Neural cell (in vitro differentiated cells): ENCODE measurements around the gene PARD3B. TPM values are rescaled to one million over a fixed set of nuclear protein-coding genes. Genes with fewer than 3 reads are reported as not detected.

Source experiments
- H2AFZ ChIP-seq: fragments of 200-600, 300-800 bp; sonication (generic), shearing (Covaris generic); 2 replicates; pipeline ENCODE4 v1.6.0; 2014; ENCODE audit warnings: low read depth, mild to moderate bottlenecking, antibody characterized with exemption, low read length, moderate library complexity
- H3F3A ChIP-seq: fragments of 200-600 bp; shearing (Covaris generic); 2 replicates; pipeline ENCODE4 v1.6.1; 2016; ENCODE audit warnings: mild to moderate bottlenecking, moderate library complexity, mixed read lengths, antibody characterized with exemption, low read length; ENCODE audit not compliant: insufficient read depth, poor library complexity, severe bottlenecking
- H3K27ac ChIP-seq: fragments of 200-600, 300-800 bp; sonication (generic), shearing (Covaris generic); 2 replicates; pipeline ENCODE4 v1.5.1; 2014; ENCODE audit warnings: mild to moderate bottlenecking, low read length, moderate library complexity
- H3K27me3 ChIP-seq: fragments of 300-800, 200-600 bp; sonication (generic), shearing (Covaris generic); 2 replicates; pipeline ENCODE4 v1.6.0; 2014; ENCODE audit warnings: mild to moderate bottlenecking, low read depth, low read length, moderate library complexity; ENCODE audit not compliant: insufficient read depth
- H3K36me3 ChIP-seq: fragments of 300-800, 200-600 bp; sonication (generic), shearing (Covaris generic); 2 replicates; pipeline ENCODE4 v1.5.1; 2014; ENCODE audit warnings: mild to moderate bottlenecking, antibody characterized with exemption, low read length, moderate library complexity; ENCODE audit not compliant: insufficient read depth
- H3K4me2 ChIP-seq: fragments of 300-800, 200-600 bp; sonication (generic), shearing (Covaris generic); 2 replicates; pipeline ENCODE4 v1.6.0; 2014; ENCODE audit warnings: mild to moderate bottlenecking, low read length
- H3K4me3 ChIP-seq: fragments of 300-800, 200-600 bp; sonication (generic), shearing (Covaris generic); 2 replicates; pipeline ENCODE4 v1.5.1; 2014; ENCODE audit warnings: mild to moderate bottlenecking, low read length, moderate library complexity
- H3K79me2 ChIP-seq: fragments of 200-600 bp; shearing (Covaris generic); replicated peaks from 2 replicates; pipeline ENCODE4 v1.6.0; 2014; ENCODE audit warnings: mild to moderate bottlenecking, low read length, moderate library complexity; ENCODE audit not compliant: insufficient read depth
- H3K9ac ChIP-seq: fragments of 300-800, 200-600 bp; sonication (generic), shearing (Covaris generic); 2 replicates; pipeline ENCODE4 v1.6.1; 2016; ENCODE audit warnings: mild to moderate bottlenecking, low read length, mixed read lengths
- H3K9me2 ChIP-seq: fragments of 200-600 bp; shearing (Covaris generic); 2 replicates; pipeline ENCODE4 v1.6.1; 2016; ENCODE audit warnings: mild to moderate bottlenecking, low read length, mixed read lengths; ENCODE audit not compliant: insufficient read depth
- H3K9me3 ChIP-seq: fragments of 200-600, 300-800 bp; sonication (generic), shearing (Covaris generic); 2 replicates; pipeline ENCODE4 v1.6.1; 2016; ENCODE audit warnings: mild to moderate bottlenecking, mixed run types, low read length, moderate library complexity, mixed read lengths
- H4K20me1 ChIP-seq: fragments of 200-600 bp; shearing (Covaris generic); 2 replicates; pipeline ENCODE4 v1.6.1; 2016; ENCODE audit warnings: mild to moderate bottlenecking, mixed run types; ENCODE audit not compliant: insufficient read depth
- EP300 ChIP-seq: fragments of 450-650 bp; conservative IDR thresholded peaks from 2 replicates; pipeline ENCODE4 v1.6.1; 2014; ENCODE audit warnings: antibody characterized with exemption, mild to moderate bottlenecking, moderate library complexity; ENCODE audit not compliant: poor library complexity, severe bottlenecking
- EZH2 ChIP-seq: fragments of 200-600, 300-800 bp; shearing (Covaris generic), sonication (generic); IDR thresholded peaks from 2 replicates; pipeline ENCODE4 v1.6.1; 2014; ENCODE audit warnings: antibody characterized with exemption, low read length, borderline replicate concordance, mild to moderate bottlenecking; ENCODE audit not compliant: insufficient read depth, poor library complexity, severe bottlenecking
- MXI1 ChIP-seq: fragments of 450-650 bp; conservative IDR thresholded peaks from 2 replicates; pipeline ENCODE4 v1.6.1; 2014; ENCODE audit warnings: antibody characterized with exemption, mild to moderate bottlenecking; ENCODE audit not compliant: poor library complexity, severe bottlenecking
- POLR2AphosphoS5 ChIP-seq: IDR thresholded peaks from 2 replicates; pipeline ENCODE4 v1.6.1; 2012
- RAD21 ChIP-seq: fragments of 450-650 bp; conservative IDR thresholded peaks from 2 replicates; pipeline ENCODE4 v1.6.1; 2014; ENCODE audit warnings: antibody characterized with exemption, mild to moderate bottlenecking, moderate library complexity
- SMC3 ChIP-seq: fragments of 450-650 bp; conservative IDR thresholded peaks from 2 replicates; pipeline ENCODE4 v1.6.1; 2014; ENCODE audit warnings: antibody characterized with exemption, mild to moderate bottlenecking, moderate library complexity; ENCODE audit not compliant: poor library complexity
- TAF1 ChIP-seq: IDR thresholded peaks from 2 replicates; pipeline ENCODE4 v1.6.1; 2012; ENCODE audit warnings: low read depth
- polyA plus RNA-seq: library from polyadenylated mRNA; depleted of rRNA; stranded (reverse); fragments of >200 nt; gene quantifications from 2 replicates; pipeline ENCODE4 v1.2.3, GENCODE V29; 2014
- TF ChIP-seq, protein P1 (sequence below): IDR thresholded peaks from 2 replicates; pipeline ENCODE4 v1.6.1; 2012; ENCODE audit warnings: borderline replicate concordance
- TF ChIP-seq, protein P2 (sequence below): fragments of 450-650 bp; IDR thresholded peaks from 2 replicates; pipeline ENCODE4 v1.5.1; 2014; ENCODE audit warnings: antibody characterized with exemption, mild to moderate bottlenecking, moderate library complexity; ENCODE audit not compliant: poor library complexity, severe bottlenecking

PARD3B gene
- polyA plus RNA-seq, 1 donor from 2014 or later: 0.54 TPM

DNA sequence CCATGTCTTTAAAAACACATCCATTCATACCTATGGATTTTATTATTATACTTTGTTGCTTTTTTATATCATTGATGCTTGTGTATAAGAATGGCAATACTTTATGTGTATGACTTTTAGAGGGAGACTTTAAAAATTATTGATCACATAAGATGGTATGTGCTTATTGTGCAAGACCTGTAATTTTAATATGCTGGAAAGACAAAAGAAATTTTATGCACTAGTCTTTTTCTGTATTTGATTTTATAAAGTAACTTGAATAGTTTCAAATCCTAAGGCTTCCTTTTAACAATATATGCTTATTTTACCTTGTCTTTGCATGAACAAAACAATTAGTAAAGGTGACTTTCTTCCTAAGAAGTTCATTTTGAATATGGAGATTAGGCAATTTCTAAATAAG, 226.4 kb downstream of the PARD3B start:
- TF ChIP-seq MXI1 (no peak), EZH2 (no peak), EP300 (no peak), RAD21 (no peak)
- no peaks in the 10 kb centered on the region for H3K9me2 ChIP-seq
- H4K20me1 ChIP-seq: no peaks in the 10 kb centered on the region
- no peak overlapping the region for H3K27ac ChIP-seq
- no peaks in the 10 kb centered on the region for H3K9me3 ChIP-seq
- H3K36me3 ChIP-seq: no peaks in the 10 kb centered on the region
- no peak overlapping the region for H3K4me2 ChIP-seq
- no peaks in the 10 kb centered on the region for H3K79me2 ChIP-seq
- no peaks in the 10 kb centered on the region for H3K27me3 ChIP-seq
- no peaks in the 10 kb centered on the region for H3F3A ChIP-seq
- H2AFZ ChIP-seq: no peak overlapping the region
- no peak overlapping the region for H3K4me3 ChIP-seq
- no peak overlapping the region for H3K9ac ChIP-seq

DNA sequence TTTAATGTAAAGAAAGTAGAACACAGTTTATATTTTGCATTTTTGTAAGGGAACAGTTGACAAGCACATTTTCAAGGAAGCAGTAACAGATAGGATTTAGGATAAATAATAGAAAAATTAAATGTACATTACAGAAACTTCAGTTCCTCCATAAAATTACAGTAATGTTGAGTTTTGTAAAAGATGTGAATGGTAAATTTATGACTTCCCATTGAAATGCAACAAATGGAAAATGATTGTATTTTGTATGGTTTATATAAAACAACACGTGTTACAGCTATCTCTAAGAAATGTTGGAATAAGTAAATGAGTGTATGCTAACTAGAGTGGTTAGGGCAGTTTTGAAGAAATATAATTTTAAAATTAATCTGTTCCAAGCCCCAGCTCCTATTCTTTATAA, 227.3 kb downstream of the PARD3B start:
- TF ChIP-seq, protein P1, sequence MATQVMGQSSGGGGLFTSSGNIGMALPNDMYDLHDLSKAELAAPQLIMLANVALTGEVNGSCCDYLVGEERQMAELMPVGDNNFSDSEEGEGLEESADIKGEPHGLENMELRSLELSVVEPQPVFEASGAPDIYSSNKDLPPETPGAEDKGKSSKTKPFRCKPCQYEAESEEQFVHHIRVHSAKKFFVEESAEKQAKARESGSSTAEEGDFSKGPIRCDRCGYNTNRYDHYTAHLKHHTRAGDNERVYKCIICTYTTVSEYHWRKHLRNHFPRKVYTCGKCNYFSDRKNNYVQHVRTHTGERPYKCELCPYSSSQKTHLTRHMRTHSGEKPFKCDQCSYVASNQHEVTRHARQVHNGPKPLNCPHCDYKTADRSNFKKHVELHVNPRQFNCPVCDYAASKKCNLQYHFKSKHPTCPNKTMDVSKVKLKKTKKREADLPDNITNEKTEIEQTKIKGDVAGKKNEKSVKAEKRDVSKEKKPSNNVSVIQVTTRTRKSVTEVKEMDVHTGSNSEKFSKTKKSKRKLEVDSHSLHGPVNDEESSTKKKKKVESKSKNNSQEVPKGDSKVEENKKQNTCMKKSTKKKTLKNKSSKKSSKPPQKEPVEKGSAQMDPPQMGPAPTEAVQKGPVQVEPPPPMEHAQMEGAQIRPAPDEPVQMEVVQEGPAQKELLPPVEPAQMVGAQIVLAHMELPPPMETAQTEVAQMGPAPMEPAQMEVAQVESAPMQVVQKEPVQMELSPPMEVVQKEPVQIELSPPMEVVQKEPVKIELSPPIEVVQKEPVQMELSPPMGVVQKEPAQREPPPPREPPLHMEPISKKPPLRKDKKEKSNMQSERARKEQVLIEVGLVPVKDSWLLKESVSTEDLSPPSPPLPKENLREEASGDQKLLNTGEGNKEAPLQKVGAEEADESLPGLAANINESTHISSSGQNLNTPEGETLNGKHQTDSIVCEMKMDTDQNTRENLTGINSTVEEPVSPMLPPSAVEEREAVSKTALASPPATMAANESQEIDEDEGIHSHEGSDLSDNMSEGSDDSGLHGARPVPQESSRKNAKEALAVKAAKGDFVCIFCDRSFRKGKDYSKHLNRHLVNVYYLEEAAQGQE: no peak
- no peak for TF ChIP-seq EZH2
- TF ChIP-seq SMC3: no peak
- TF ChIP-seq MXI1: no peak
- TF ChIP-seq TAF1: no peak
- no peak overlapping the region for H3K4me3 ChIP-seq

DNA sequence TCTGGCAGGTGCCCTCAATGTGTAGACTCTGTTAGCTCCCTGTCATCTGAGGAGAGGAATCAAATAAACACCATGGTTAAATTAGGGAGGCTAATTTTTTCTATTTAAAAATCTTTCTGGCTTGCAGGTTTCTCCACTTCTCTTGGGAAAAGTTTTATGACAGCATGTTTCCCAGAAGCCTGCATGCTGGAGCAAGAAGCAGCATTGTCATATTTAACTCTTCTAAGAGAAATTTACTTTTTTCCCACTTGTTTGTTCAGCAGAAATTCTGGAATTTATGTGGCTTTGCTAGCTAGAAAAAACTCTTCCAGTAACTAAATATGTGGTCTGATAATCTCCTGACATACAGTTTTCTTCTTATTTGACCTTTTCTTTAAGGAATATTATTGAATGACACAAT, 230.5 kb downstream of the PARD3B start:
- Histone ChIP-seq H3K4me2 (no peak overlapping the region), H3K27me3 (no peaks in the 10 kb centered on the region), H4K20me1 (no peaks in the 10 kb centered on the region), H3K4me3 (no peak overlapping the region), H3K9me3 (no peaks in the 10 kb centered on the region), H3K36me3 (no peaks in the 10 kb centered on the region), H3K79me2 (no peaks in the 10 kb centered on the region), H3K9me2 (no peaks in the 10 kb centered on the region), H2AFZ (no peak overlapping the region), H3K9ac (no peak overlapping the region), H3K27ac (no peak overlapping the region), H3F3A (no peaks in the 10 kb centered on the region)
- TF ChIP-seq, protein P1: no peak
- TF ChIP-seq RAD21 (no peak), POLR2AphosphoS5 (no peak), TAF1 (no peak), EZH2 (no peak), MXI1 (no peak), EP300 (no peak), SMC3 (no peak)
- TF ChIP-seq, protein P2, sequence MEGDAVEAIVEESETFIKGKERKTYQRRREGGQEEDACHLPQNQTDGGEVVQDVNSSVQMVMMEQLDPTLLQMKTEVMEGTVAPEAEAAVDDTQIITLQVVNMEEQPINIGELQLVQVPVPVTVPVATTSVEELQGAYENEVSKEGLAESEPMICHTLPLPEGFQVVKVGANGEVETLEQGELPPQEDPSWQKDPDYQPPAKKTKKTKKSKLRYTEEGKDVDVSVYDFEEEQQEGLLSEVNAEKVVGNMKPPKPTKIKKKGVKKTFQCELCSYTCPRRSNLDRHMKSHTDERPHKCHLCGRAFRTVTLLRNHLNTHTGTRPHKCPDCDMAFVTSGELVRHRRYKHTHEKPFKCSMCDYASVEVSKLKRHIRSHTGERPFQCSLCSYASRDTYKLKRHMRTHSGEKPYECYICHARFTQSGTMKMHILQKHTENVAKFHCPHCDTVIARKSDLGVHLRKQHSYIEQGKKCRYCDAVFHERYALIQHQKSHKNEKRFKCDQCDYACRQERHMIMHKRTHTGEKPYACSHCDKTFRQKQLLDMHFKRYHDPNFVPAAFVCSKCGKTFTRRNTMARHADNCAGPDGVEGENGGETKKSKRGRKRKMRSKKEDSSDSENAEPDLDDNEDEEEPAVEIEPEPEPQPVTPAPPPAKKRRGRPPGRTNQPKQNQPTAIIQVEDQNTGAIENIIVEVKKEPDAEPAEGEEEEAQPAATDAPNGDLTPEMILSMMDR: no peak

More for the DNA sequence above, 227.3 kb downstream of the PARD3B start:
- H3K9ac ChIP-seq: no peak overlapping the region
- H3K9me2 ChIP-seq: no peaks in the 10 kb centered on the region
- no peaks in the 10 kb centered on the region for H3F3A ChIP-seq
- no peaks in the 10 kb centered on the region for H3K79me2 ChIP-seq
- H3K27me3 ChIP-seq: no peaks in the 10 kb centered on the region
- H4K20me1 ChIP-seq: no peaks in the 10 kb centered on the region
- H2AFZ ChIP-seq: no peak overlapping the region
- H3K27ac ChIP-seq: no peak overlapping the region
- peak overlapping the region; percentile 30 for H3K4me2 ChIP-seq
- H3K9me3 ChIP-seq: no peaks in the 10 kb centered on the region
- no peaks in the 10 kb centered on the region for H3K36me3 ChIP-seq
